G401 (cell line): ENCODE data around the gene DAP. TPM values are rescaled to one million over a fixed set of nuclear protein-coding genes. Genes with fewer than 3 reads are reported as not detected.

Source experiments
- DNase-seq: peaks from one replicate; pipeline ENCODE4 v3.0.0-alpha.2; 2015; ENCODE audit warnings: low spot score
- in situ Hi-C: cut with HindIII; loops from 2 replicates; pipeline ENCODE4 v1.10.0; 2016; ENCODE audit warnings: low sequenced_read_pairs, mixed read lengths
- total RNA-seq: library from RNA; depleted of rRNA; stranded (reverse); fragments of >200 nt; shearing (Covaris generic); gene quantifications from 2 replicates; pipeline ENCODE4 v1.2.3, GENCODE V29; 2014; rRNA removed

Gene DAP
- total RNA-seq, 1 experiment from 2014 or later = 10.4 TPM

- in situ Hi-C loops = no loop called here
- no peak for DNase-seq
Observed at GRCh38 chr5:10630126-10630525, 130.9 kb downstream of the DAP start.

GRCh38 chr5:10629682-10630081 lies 131.4 kb downstream of the DAP start:
- DNase-seq = no peak
- in situ Hi-C loops = loop anchor here (5.0 kb wide), 1 partner anchor 77 kb away; no protein-coding TSS in a partner anchor

Other genes starting within 250 kb of the DAP start
- gene ANKRD33B, start 197.2 kb downstream of the DAP start, total RNA-seq = 5.0 and 7.4 TPM in 2 replicates